ENCODE measurements around the gene DNAAF5.

DNAAF5 gene

DNA sequence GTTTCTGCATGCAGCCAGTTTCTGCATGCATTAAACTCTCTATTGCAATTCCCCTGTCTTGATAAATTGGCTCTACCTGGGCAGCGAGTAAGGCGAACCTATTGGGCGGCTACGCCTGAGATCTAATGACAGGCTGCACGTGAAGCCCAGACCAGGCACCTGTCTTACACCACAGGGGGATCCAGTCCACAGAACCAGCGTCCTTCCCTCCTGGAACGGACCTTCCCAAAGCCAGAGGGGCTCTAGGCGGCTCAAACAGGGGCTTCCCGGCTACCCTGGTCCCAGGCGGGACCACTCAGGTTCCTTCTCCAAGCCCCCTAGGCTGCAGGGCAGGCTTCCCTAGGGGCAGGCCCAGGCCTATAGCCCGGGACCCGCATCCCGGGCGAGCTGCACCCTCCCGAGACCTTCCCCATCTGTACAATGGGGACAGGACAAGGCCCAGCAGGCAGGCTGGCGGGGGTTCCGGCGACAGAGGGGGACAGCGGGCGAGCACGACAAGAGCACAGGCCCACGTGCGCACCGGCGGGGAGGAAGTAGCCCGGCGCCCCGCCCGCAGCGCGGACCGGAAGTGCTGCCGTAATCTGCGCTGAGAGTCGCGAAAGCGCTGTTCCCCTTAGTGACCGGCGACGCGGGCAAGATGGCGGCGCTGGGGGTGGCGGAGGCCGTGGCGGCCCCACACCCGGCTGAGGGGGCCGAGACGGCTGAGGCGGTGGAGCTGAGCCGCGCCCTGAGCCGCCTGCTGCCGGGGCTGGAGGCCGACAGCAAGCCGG, at the start of gene DNAAF5:
Gene DNAAF5, plus strand, starts transcription at position 616 of the 770 bp plus-strand sequence. Its CDS starts 22 bp downstream, at position 638.
- DNase-seq, result peak in 57 of 58 donors; percentile 27 to 89 (median 75)

DNA sequence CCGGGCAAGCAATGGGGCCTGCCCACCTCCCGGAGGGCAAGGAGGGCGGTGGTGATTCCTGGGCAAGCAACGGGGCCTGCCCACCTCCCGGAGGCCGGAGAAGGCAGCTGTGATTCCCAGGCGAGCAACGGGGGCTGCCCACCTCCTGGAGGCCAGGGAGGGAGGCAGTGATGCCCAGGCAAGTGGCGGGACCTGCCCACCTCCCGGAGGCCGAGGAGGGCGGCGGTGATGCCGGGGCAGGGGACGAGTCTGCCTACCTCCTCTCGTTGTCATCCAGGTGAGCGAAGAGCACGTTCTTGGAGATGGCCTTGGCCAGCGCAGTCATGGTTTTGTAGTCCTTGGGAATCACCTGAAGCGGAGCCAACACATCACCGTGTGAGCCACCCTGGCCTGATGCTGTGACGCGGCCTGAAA, 49.5 kb upstream of the DNAAF5 start:
- DNase-seq, result no peak

DNA sequence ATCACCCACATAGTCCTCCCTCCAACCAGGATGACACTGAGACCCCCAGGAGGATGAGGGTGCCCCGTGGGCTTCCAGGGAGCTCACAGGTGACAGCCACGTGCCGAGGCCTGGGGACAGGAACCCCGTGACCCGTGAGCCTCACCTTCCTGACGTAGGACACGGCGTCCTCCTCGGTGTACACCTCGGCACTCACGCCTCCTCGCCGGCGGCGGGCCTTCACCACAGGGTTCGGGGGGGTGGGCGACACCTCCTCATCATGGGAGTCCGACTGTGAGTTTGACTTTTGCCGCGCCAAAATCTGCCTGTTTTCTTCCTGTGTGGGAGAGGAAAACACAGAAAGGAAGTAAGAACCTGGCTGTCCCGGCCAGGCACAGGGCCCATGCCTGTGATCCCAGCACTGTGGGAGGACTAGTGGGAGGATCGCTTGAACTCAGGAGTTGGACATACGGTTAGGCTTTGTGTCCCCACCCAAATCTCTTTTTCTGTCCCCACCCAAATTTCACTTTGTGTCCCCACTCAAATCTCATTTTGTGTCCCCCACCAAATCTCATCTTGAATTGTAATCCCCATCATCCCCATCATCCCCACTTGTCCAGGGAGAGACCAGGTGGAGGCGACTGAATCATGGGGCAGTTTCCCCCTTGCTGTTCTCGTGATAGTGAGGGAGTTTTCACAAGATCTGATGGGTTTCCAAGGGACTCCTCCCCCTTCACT, 45.9 kb upstream of the DNAAF5 start:
- no peak for DNase-seq

DNA sequence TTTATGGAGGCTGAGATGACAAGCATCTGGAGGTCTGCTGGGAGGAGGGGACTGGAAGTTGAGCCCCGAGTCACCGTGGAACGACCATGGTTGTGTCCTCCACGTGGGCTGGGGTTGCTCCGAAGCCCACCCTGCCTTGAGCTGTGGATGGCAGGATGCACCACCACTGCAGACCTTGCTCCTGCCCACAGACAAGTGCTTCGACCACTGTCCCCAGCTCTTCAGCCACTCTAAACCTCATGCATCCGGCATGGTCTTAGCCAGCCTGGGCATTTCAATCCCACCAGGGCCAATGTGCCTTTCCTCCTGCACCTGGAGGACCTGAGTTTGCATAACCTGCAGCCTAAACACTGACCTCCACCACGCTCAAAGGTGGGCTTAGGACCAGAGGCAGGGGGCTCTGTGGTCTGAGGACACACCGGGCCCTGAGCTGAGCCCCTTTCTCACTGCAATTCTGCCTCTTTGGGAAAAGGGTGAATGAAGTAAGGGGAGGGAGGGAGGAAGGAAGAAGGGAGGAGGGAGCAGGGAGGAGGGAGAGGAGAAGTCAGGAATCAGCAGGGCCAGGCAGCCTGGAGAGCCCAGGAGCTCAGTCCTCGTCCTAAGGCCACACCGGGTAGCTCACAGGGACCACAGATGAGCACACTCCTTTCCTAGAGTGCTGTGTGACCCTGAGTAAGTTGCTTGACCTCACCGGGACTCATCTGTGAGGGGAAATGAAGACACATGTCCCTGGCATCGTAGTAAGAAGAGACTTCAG, 44.8 kb upstream of the DNAAF5 start:
- no peak for DNase-seq

DNA sequence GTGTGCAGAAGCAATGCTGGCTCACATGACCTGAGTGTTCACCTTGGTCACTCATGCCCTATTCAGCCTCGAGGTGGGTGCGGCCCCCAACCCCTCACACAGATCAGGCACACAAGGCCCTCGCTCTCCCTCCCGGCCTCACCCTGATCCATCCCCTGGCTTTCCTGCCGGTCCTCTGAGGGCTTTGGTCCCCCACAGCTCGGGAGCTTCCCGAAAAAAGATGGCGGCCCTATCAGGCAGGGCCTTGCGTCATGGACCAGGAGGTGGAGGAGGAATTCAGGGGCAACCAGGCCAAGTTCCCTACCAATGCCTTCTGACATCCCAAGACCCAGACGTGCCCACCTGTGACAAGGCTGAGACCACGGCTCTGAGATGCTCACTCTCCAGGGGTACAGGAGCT, 43.7 kb upstream of the DNAAF5 start:
- DNase-seq, result no peak

DNA sequence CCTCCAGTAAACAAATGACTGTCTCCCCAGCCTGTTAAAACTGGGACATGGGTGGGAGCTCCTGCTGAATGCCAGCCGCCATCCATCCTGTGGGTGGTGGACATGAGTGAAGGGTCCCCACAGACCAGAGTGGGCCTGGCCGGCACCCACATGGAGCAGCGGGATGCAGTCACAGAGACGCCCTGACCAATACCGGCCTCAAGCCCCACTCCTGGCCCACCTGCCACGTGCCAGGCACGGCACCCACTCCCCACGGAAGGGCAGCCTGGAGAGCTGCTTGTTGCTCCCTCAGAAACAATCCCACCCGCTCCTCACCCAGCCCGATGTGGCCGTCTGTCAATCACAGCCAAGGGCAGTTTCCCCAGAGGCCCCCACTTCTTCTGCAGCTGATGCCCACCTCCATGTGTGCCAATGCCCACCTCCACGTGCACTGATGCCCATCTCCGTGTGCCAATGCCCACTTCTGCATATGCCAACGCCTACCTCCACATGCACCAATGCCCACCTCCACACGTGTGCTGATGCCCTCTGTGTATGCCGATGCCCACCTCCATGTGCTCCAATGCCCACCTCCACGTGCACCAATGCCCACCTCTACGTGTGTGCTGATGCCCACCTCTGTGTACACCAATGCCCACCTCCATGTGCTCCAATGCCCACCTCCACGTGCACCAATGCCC, 42.8 kb upstream of the DNAAF5 start:
- DNase-seq, result no peak

DNA sequence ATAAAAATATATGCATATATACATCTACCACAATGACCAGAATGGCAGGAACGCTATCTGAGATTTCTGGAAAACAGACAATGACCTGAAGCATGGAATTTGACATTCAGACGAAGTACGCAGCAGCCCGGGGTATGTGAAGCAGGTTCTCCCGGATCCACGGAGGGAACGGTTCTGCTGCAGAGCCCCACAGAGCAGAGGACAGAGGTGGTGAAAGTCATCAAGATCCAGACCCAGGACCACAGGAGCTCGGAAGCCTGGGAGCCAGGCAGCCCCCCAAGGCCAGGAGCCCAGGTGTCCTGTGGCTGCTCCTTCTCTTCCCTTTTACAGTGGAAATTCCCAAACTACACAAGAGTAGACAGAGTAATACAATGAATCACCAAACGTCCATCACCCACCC, 42.1 kb upstream of the DNAAF5 start:
- DNase-seq, result no peak

DNA sequence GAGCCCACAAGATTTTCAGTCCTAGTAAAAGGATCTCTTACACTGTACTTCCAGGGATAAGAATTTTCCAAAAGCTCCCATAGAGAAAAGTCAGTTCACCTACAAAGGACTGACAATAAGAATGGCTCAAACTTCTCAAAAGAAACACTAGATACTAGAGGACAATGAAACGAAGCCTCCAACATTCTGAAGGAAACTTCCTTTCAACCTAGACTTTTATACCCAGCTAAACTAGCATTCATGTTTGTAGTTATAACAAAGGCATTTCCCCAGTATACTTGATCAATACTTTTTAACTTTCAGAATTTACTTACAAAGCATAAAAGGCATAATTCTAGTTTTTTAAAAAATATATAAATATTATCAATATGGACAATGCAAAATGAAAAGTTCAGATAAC, 41.0 kb upstream of the DNAAF5 start:
- DNase-seq, result no peak

DNA sequence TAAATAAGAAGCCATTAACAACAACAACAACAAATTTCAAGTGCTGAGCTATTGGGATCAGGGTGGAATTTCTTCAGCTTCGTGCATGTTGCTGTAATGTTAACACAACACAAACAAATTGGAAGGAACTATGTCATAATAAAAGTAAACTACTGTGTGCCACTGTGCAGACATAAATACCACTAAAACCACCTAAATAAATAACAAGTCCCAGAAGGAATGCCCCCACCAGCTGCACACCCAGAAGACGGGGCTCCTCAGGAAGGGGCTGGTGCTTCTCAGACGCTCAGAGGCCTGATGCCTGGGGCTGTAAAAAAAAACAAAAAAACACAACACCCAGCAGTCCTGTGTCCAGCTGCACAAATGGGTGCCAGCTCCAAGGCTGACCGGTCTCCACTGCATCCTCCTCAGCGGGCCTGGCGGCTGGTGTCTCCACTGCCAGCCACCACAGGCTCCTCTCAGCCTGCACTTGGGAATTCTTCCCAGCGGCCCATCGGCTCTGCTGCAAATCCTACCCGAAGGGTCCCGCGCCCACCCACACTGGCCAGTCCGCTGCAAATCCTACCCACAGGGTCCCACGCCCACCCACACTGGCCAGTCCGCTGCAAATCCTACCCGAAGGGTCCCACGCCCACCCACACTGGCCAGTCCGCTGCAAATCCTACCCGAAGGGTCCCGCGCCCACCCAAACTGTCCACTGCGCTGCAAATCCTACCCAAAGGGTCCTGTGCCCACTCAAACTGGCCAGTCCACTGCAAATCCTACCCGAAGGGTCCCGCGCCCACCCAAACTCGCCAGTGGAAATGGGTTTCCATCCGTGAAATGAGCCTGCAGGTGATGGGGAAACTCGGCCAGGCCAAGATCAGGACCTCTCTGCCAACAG, 35.8 kb upstream of the DNAAF5 start:
- DNase-seq, result no peak

DNA sequence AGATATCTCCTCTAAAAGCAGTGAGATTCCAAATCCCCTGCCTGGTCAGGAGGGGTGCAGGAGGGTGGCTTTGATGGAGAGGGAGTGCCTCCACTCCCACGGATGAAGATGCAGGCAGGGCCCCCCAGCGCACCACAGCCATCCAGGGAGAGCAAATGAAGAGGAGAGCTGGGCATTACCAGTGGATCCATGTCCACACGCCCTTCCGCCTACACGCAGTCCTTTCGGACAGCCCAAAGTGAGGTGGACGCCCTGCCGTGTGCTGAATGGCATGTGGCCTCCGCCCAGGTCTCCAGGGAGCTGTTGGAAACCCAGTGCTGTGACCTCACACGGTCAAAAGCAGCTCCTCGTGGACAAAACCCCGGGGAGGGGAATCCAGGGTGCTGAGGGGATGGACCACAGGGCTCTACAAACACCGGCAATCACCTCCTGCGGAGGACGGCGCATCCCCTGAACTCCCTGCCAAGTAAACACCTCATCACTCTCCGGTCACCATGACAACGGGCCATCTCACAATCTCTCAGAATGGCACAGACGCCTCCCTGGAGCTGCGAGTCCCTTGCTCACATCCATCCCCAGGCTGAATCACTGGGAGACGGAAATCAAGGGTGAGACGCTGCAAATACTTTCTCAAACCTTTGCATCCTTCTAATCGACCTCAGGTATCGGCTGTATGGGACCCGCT, 35.0 kb upstream of the DNAAF5 start:
- DNase-seq, result peak in 35 of 58 donors; percentile 12 to 82 (median 46)

DNA sequence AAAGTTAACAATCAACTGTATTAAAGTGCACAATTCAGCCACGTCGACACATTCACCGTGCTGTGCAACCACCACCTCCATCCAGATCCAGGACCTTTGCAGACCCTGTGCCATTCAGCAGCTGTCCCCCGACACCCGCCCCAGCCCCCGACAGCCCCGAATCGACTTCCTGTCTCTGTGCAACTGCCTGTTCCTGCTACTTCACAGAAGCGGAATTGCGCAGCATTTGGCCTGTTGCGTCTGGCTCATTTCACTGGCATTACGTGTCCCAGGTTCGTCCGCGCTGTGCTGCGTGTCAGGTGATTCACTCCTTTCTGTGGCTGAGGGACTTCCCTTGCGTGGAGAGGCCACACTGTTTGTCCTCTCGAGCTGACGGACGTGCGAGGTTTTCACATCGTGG, 33.2 kb upstream of the DNAAF5 start:
- no peak for DNase-seq

DNA sequence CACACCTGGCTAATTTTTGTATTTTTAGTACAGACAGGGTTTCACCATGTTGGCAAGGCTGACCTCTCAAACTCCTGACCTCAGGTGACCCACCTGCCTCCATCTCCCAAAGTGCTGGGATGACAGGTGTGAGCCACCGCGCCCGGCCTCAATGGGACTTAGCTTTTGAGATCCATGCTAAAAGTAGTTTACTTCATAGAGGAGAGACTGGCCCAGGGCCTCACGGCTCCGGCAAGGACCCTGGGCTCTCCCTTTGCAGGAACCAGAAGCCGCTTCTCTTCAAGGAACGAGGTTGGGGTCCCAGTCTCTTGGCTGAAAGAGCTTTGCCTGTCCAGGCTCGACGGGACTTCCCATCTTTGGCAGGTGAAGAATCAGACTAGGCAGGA, 30.1 kb upstream of the DNAAF5 start:
- DNase-seq, result no peak

DNA sequence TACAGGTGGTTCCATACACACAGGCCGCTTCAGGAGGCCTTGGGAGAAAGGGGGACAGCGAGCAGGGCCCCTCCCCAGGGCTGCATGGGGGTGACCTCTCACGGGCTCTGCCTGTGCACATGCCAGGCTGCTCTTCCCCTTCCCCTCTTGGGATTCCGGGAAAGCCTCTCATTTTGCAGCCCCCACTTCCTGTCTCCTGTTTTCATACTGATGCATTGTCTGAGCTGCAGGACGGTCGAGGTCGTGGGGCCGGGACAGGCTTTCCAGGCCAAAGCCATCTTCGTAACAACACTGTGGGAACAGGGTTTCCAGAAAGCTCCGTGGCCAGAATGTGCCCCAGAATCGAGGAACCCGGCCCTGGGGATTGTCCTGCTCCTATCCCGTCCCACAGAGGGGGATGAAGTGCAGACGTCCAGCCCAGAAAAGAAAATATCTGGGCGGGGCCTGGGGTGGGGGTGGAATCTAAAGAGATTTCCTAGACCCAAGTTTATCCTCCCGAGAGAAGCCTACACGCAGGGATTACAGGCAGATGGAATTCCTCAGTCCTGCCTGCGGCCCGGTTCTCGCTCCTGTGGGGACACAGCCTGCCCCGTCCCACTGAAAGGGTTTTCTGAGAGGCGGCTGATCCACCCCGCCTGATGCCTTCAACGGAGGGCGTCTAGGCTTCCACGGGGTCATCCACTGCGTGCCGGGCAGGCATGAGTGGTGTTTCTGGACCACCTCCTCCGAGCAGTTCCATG, 29.5 kb upstream of the DNAAF5 start:
- no peak for DNase-seq

DNA sequence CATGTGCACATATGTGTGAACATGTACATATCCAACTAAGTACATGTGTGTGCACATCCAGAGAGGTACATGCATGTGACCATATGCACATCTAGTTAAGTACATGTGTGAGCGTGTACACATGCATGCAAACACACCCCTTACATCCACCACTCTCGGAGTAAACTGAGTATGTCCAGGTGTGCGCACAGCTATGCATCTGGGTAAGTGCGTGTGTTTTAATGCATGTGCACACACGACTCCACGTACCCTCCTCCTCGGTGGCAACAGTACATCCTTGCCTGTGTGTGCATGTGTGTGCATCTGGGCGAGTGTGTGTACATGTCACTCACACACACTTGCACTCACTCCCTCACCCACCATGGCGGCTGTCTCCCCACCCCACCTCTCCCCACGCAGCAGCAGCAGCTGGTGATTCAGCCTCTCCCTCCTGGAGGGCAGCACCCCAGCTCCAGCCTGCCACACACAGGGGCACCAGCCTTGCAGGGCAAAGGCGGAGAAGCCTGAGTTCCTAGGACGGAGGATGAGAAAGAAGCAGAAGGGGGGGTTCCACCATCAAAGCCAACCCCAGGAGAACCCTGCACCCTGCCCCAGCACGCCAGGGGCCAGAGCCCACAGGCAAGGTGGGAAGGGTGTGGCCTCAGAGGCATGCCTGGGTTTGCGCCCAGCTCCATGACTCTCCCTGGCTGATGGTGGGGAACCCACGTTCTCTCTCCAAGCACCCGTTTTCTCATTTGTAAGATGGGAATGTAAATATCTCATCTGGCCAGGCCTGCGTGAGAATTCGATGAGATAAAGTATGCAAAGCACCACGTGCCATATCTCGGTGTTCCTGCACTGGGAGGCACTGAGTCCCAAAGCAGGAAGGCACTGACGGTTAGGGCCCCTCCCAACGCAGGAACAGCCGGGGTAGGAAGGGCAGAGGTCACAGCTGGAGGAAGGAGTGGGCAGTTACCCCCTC, 27.7 kb upstream of the DNAAF5 start:
- no peak for DNase-seq

DNA sequence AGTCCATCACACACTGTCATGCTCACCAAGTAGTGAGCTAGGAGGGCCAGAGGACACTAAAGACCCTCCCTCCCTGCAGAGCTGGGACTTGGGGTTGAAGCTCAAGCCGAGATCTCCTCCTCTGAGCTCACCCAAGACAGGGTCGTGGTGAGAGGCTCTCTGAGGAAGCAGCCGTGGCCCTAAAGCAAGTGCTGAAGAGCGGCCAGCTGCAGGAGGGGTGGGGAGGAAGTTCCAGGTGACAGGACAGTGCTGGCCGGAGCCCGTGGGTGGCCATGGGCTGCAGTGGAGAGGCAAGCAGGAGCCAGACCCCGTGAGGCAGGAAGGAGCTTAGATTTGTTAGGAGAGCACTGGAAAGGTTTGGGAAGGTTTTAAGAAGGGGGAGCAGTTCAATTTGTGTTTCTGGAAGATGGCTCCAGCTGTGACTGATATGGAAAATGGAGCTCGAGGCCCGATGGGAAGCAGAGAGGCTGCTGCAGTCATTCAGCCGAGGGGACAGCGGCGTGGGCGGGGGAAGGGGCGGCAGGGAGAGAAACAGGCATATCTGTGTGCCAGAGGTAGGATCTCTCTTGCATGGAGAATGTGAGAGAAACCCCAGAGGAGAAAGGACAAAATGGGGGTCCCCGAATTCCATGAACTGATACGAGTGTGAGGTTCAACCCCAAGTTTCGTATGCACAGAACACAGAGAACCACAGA, 26.9 kb upstream of the DNAAF5 start:
- DNase-seq, result no peak

DNA sequence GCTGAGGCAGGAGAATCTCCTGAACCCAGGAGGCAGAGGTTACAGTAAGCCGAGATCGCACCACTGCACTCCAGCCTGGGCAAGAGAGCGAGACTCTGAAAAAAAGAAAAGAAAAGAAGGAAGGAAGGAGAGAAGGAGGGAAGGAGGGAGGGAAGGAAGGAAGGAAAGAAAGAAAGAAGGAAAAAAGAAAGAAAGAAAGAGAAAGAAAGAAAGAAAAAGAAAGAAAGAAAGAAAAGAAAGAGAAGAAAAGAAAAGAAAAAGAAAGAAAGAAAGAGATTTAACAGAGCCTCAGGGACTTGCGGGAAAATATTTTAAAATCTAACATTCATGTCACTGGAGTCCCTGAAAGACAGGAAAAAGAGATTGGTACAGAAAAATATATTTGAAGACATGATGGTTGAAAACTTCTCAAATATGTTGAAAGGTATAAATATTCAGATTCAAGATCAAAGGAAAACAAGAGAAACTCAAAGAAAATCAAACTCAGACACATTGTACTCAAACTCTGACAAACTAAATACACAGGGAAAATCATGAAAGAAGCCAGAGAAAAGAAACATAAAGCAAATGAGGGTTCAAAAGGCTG, 25.3 kb upstream of the DNAAF5 start:
- no peak for DNase-seq

DNA sequence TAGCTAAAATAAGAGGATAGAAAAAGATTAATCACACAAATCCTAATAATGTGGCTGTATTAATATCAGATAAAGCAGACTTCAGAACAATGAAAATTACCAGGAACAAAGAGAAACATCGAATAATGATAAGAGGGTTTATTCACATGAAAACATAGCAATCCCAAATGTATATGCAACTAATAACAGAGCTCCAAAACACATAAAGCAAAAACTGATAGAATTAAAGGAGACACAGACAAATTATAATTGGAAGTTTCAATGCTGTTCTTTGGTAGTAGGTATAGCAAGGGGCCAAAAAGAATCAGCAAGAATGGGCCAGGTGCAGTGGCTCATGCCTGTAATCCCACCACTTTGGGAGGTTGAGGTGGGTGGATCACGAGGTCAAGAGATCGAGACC, 23.4 kb upstream of the DNAAF5 start:
- no peak for DNase-seq

Measured in anterior cingulate cortex (tissue), 58 donors.